AG09319 (cell line): ENCODE measurements around the gene ARHGEF4.

Experiments
- DNase-seq: peaks from one replicate; pipeline ENCODE4 v3.0.0-alpha.2; 2010; ENCODE audit warnings: low read depth; ENCODE audit errors: extremely low read depth
- TF ChIP-seq, protein P1 (sequence below): IDR thresholded peaks from 2 replicates; pipeline ENCODE4 v1.5.1; 2011; ENCODE audit warnings: low read depth, mild to moderate bottlenecking, inconsistent platforms, low read length, moderate library complexity

ARHGEF4 gene

DNA sequence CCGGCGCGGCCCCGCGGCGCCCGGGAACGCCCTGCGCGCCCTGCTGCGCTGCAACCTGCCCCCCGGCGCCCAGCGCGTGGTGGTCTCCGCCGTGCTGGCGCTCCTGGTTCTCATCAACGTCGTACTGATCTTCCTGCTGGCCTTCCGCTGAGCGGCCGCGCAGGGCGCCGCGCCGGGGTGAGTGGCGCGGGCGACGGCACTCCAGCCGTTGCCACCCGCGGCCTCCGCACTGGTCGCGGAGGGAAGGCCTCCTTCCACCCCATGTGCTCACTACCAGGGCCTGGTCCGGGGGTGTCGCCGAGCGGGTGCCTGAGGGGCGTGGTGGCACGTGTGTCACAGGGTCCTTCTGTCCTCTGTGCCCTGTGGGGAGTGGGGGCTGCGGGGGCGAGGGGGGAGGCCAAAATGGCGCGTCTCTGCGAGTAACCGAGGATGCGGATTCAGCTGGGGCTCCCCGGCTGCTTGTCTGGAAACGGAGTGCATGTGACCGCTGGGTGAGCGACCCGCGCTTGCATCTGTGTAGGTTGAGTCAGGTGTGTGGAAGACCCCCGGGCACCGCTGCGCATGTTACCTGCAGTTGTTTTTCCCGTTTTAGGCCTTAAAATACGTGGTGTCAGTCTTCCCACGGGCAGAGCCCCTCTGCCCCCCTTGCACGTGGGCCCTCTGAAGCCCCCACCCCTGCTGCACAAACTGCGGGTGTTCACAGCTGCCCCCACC lies 198.6 kb downstream of the ARHGEF4 start:
- TF ChIP-seq, protein P1, sequence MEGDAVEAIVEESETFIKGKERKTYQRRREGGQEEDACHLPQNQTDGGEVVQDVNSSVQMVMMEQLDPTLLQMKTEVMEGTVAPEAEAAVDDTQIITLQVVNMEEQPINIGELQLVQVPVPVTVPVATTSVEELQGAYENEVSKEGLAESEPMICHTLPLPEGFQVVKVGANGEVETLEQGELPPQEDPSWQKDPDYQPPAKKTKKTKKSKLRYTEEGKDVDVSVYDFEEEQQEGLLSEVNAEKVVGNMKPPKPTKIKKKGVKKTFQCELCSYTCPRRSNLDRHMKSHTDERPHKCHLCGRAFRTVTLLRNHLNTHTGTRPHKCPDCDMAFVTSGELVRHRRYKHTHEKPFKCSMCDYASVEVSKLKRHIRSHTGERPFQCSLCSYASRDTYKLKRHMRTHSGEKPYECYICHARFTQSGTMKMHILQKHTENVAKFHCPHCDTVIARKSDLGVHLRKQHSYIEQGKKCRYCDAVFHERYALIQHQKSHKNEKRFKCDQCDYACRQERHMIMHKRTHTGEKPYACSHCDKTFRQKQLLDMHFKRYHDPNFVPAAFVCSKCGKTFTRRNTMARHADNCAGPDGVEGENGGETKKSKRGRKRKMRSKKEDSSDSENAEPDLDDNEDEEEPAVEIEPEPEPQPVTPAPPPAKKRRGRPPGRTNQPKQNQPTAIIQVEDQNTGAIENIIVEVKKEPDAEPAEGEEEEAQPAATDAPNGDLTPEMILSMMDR = no peak
- no peak for DNase-seq

DNA sequence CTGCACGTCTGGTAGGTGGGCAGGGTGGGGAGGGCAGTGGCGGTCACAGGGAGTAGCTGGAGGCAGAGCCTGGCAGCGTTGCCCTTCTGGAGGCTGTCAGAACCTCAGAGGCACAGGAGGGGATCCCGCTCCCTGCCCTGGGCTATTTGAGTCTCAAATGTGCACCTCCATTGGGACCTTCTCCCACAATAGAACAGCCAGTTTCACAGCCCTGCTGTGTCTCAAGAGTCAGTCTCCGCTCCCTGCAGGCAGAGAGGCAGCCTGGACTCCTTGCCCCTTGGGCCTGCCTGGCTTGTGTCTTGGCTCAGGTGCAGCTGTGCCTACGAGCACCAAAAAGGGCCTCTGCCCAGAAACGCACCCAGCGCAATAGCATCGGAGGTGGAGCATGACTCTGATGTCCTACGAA lies 199.1 kb downstream of the ARHGEF4 start:
- TF ChIP-seq, protein P1 = no peak
- no peak for DNase-seq

DNA sequence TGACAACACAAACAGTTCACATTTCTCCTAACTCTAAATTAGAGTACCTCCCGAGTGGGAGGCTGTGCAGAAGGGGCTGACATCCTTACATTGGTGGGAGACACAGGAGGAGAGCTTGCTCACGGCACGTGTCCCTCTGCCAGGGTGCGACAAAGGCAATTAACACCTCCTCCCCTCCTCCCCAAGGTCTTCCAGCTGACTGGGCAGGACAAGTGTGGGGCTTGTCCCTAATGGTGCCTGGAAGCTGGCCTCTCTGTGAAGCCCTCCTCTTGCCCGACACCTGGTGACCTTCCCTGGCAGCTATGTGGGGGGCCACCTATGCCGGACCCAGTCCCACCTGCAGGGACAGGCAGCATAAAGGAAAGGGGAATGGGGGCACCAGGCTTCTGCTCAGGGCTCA lies 199.6 kb downstream of the ARHGEF4 start:
- DNase-seq = no peak
- TF ChIP-seq, protein P1 = no peak

DNA sequence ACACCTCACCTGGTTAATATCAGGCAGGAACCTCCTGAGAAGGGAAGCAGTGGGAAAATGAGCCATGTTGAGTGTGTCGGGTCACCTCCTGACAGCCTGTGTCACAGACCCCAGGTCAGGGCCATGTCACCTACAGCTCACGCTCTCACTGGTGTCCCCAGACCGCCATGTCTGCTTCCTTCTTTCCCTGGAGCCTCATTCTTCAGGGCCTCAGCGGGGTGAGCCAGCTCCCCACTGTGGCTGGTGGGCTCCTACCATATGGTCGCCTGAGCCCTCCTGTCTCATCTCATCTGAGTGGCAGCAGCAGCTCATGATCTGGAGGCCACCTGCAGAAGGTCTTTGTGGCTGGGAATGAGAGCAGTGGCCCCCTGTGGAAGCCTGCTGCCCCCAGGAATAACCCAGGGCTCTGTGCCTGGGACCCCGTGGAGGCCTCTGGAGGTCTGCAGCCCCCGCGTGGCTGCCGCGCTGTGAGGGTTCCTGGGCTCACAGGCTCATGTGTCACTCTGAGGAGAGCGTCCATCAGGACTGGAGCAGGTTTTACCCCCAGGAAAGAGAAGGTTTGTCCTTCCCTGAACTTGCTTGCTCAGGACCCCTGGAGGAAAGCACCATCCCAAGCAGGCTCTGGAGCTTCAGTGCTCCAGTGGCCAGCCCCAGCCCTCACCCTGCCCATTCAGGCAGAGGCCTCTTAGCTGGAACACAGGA lies 200.1 kb downstream of the ARHGEF4 start:
- TF ChIP-seq, protein P1 = no peak

DNA sequence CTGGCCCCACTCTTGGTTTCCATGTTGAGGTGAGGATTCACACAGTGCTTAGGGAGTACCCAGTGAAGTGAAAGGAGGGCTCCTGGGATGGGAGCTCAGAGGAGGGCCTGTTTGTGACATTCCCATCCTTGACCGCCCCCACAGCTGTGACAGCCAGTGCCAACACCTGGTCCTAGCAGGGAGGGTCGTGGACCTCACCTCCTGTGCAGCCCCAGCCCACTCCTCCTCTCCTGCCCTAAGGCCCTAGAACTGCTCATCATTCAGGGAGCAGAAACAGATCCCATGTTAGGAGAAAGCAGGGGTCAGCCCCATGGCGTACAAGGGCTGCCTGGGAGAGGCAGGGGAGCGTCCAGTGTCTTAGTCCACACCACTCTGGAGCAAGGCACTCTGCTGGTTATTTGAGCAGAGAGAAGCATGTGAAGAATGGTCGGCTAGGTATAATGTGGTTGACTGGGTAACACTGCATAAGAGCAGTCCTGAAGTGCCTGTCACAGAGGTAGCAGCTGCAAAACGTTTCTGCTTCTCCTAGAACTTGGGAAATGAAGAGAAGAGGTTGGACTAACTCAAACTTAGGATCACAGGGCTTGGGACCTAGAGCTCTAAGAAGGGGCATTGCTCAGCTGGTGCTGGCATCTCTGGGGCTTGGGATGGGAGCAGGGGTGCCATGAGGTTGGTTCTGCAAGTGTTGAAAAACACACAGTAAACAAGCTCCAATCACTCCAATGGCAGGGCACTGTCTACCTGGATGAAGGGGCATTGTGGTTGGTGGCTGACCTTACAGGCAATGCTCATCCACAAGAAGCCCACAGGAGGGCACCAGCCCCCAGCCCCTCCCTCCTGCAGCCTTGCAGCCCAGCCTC lies 200.9 kb downstream of the ARHGEF4 start:
- no peak for DNase-seq

More for the DNA sequence above, 200.1 kb downstream of the ARHGEF4 start:
- DNase-seq = no peak

DNA sequence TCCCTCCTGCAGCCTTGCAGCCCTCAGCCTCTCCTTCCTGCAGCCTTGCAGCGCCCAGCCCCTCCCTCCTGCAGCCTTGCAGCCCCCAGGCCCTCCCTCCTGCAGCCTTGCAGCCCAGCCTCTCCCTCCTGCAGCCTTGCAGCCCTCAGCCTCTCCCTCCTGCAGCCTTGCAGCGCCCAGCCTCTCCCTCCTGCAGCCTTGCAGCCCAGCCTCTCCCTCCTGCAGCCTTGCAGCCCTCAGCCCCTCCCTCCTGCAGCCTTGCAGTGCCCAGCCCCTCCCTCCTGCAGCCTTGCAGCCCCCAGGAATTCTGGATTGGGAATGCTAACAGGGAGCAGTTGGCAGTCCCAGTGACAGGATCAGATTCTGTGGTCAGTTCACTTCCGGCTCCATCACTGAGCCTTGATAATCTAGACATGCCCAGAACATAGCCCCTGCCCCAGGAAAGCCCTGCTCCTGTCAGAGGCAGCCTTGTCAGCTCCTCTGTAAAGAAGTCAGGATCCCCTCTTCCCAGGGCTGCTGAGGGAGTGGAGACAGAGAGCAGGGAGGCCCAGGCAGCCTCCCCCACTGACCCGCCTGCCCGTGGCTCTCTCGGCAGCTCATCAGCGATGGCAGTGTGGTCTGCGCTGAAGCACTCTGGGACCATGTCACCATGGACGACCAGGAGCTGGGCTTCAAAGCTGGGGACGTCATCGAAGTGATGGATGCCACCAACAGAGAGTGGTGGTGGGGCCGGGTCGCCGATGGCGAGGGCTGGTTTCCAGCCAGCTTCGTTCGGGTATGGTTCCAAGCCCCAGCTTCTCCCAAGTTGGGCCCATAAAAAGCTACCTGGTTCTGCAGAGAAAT lies 201.8 kb downstream of the ARHGEF4 start:
- TF ChIP-seq, protein P1 = no peak
- DNase-seq = no peak

More for the DNA sequence above, 200.9 kb downstream of the ARHGEF4 start:
- TF ChIP-seq, protein P1 = no peak
